Measurements from ENCODE around the gene NEURL1. TPM values are rescaled to one million over a fixed set of nuclear protein-coding genes. Genes with fewer than 3 reads are reported as not detected.

NEURL1 gene
- total and polyA plus RNA-seq, 8 donors: 0.89 to 136 (median 3.0) TPM

DNA sequence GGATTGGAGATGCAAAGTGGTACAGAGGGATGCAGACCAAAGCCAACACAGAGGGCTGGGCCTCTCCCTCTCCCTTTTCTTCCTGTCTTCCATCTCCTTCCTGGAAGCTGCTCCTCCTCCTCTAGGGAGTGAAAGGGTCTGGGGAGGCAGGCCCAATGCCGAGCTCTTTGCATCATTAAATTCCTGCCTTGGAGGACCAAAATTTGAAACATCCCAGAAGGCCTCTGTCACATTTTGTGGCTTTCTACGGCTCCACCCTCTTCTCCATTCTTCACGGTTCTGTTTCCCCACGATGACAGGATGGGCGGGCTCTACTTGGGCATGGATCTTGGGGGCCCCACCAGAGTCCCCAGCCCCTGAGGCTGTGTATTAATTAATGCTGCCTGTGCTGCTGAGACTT lies 76.4 kb downstream of the NEURL1 start:
- Histone ChIP-seq H3K27me3 (peaks cover 0 to 6% (median 0%) of the 10 kb centered on the region in 3 donors), H3K4me1 (peaks cover 0 to 14% (median 8%) of the 10 kb centered on the region in 4 donors), H3K9me3 (no peaks in the 10 kb centered on the region), H3K36me3 (no peaks in the 10 kb centered on the region), H3K27ac (no peak overlapping the region), H3K4me3 (no peak overlapping the region)
- 66 to 82% (median 71%) methylated on average over 5 of the region's 5 CpGs for WGBS, 5 donors
- intact Hi-C loops (cut with DNase I; ENCODE audit: low total_unique reads): no loop called here
- TF ChIP-seq, protein P1, sequence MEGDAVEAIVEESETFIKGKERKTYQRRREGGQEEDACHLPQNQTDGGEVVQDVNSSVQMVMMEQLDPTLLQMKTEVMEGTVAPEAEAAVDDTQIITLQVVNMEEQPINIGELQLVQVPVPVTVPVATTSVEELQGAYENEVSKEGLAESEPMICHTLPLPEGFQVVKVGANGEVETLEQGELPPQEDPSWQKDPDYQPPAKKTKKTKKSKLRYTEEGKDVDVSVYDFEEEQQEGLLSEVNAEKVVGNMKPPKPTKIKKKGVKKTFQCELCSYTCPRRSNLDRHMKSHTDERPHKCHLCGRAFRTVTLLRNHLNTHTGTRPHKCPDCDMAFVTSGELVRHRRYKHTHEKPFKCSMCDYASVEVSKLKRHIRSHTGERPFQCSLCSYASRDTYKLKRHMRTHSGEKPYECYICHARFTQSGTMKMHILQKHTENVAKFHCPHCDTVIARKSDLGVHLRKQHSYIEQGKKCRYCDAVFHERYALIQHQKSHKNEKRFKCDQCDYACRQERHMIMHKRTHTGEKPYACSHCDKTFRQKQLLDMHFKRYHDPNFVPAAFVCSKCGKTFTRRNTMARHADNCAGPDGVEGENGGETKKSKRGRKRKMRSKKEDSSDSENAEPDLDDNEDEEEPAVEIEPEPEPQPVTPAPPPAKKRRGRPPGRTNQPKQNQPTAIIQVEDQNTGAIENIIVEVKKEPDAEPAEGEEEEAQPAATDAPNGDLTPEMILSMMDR (IDR thresholded peaks at IDR 0.05): no peak
- TF ChIP-seq POLR2A (IDR thresholded peaks at IDR 0.05): no peak
- TF ChIP-seq EP300 (IDR thresholded peaks at IDR 0.05): no peak
- TF ChIP-seq POLR2AphosphoS5 (IDR thresholded peaks at IDR 0.05): no peak
- peak in 1 of 2 donors; percentile 75 for DNase-seq

- 88 to 96% (median 91%) methylated on average over 21 to 28 of the region's 28 CpGs for WGBS, 5 donors
- Histone ChIP-seq H3K36me3 (no peaks in the 10 kb centered on the region), H3K27ac (no peak overlapping the region), H3K27me3 (peaks cover 0 to 6% (median 0%) of the 10 kb centered on the region in 3 donors), H3K9me3 (no peaks in the 10 kb centered on the region), H3K4me3 (no peak overlapping the region), H3K4me1 (peaks cover 0 to 18% (median 11%) of the 10 kb centered on the region in 4 donors)
- TF ChIP-seq POLR2A (IDR thresholded peaks at IDR 0.05) (no peak), EP300 (IDR thresholded peaks at IDR 0.05) (no peak), POLR2AphosphoS5 (IDR thresholded peaks at IDR 0.05) (no peak)
- TF ChIP-seq, protein P1 (IDR thresholded peaks at IDR 0.05): no peak
- intact Hi-C loops (cut with DNase I; ENCODE audit: low total_unique reads): no loop called here
- DNase-seq: peak in 1 of 2 donors; percentile 80
Measured at GRCh38 chr10:103570844-103571655, 77.5 kb downstream of the NEURL1 start.

DNA sequence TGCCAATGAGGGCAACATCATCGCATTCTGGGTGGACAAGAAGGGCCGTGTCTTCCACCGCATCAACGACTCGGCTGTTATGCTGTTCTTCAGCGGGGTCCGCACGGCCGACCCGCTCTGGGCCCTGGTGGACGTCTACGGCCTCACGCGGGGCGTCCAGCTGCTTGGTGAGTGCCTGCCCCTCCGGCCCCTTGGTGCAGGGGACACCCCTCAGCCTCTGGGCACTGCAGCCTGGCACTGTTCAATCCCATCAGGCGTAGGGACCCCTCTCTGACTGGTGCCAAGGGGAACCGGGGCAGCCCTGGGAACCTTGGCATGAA lies 78.1 kb downstream of the NEURL1 start:
- intact Hi-C loops (cut with DNase I; ENCODE audit: low total_unique reads): no loop called here
- no peak for DNase-seq
- TF ChIP-seq, protein P1 (IDR thresholded peaks at IDR 0.05): no peak
- no peak for TF ChIP-seq EP300 (IDR thresholded peaks at IDR 0.05)
- TF ChIP-seq POLR2AphosphoS5 (IDR thresholded peaks at IDR 0.05): no peak
- no peak for TF ChIP-seq POLR2A (IDR thresholded peaks at IDR 0.05)

GRCh38 chr10:103572347-103573204 lies 79.1 kb downstream of the NEURL1 start:
- WGBS, 5 donors: 84 to 91% (median 89%) methylated on average over 9 to 10 of the region's 10 CpGs
- no peak overlapping the region for H3K27ac ChIP-seq
- H3K36me3 ChIP-seq: no peaks in the 10 kb centered on the region
- H3K4me3 ChIP-seq: no peak overlapping the region
- intact Hi-C loops (cut with DNase I; ENCODE audit: low total_unique reads): no loop called here
- no peak for DNase-seq
- peaks cover 0 to 6% (median 0%) of the 10 kb centered on the region in 3 donors for H3K27me3 ChIP-seq
- no peaks in the 10 kb centered on the region for H3K9me3 ChIP-seq
- TF ChIP-seq POLR2A (IDR thresholded peaks at IDR 0.05) (no peak), EP300 (IDR thresholded peaks at IDR 0.05) (no peak), POLR2AphosphoS5 (IDR thresholded peaks at IDR 0.05) (no peak)
- TF ChIP-seq, protein P1 (IDR thresholded peaks at IDR 0.05): no peak
- H3K4me1 ChIP-seq: peaks cover 12 to 33% (median 19%) of the 10 kb centered on the region in 4 donors

More for the DNA sequence above, 78.1 kb downstream of the NEURL1 start:
- H3K27me3 ChIP-seq: peaks cover 0 to 6% (median 0%) of the 10 kb centered on the region in 3 donors
- no peak overlapping the region for H3K27ac ChIP-seq
- WGBS, 5 donors: 90 to 96% (median 94%) methylated on average over 13 to 18 of the region's 18 CpGs
- no peak overlapping the region for H3K4me3 ChIP-seq
- H3K36me3 ChIP-seq: no peaks in the 10 kb centered on the region
- H3K9me3 ChIP-seq: no peaks in the 10 kb centered on the region
- peaks cover 4 to 23% (median 15%) of the 10 kb centered on the region in 4 donors for H3K4me1 ChIP-seq

All from stomach (tissue), 9 donors.